Gastroesophageal sphincter (tissue), 4 donors: ENCODE results near the gene ELAC2. TPM values are rescaled to one million over a fixed set of nuclear protein-coding genes. Genes with fewer than 3 reads are reported as not detected.
"Not testable (repeated sequence)": the region's sequence is repeated elsewhere in the genome, so short reads cannot be mapped to it uniquely, and the experiment has no call there.

ENCODE experiments used
- ATAC-seq: fragments of 150-250 bp; one replicate; pipeline ENCODE4 v1.9.1; 2016; ENCODE audit warnings: mild to moderate bottlenecking, moderate library complexity
- H3K27ac ChIP-seq, 4 donors: fragments of 200-600 bp; sonication (generic) in 3 of 4; 1 replicate in 3 of 4; 2 replicates in 1 of 4; pipeline ENCODE4 v1.5.1; 2016 to 2019
- H3K27me3 ChIP-seq: fragments of 200-600 bp; sonication (generic); one replicate; pipeline ENCODE4 v1.5.1; 2019
- H3K36me3 ChIP-seq, 2 donors: fragments of 200-600 bp; sonication (generic); one replicate each; pipeline ENCODE4 v1.5.1; 2019; ENCODE audit warnings: control low read depth in 1 of 2
- H3K4me1 ChIP-seq, 3 donors: fragments of 200-600 bp; sonication (generic); 1 replicate in 2 of 3; 2 replicates in 1 of 3; pipeline ENCODE4 v1.5.1; 2016 to 2019; ENCODE audit warnings: control low read depth in 2 of 3
- H3K4me3 ChIP-seq, 2 donors: fragments of 200-600 bp; sonication (generic); one replicate each; pipeline ENCODE4 v1.5.1; 2019; ENCODE audit warnings: mild to moderate bottlenecking in 1 of 2, moderate library complexity in 1 of 2
- H3K9me3 ChIP-seq, 3 donors: fragments of 200-600 bp; sonication (generic); one replicate each; pipeline ENCODE4 v1.5.1; 2017 to 2019; ENCODE audit warnings: control low read depth in 2 of 3
- EP300 ChIP-seq: sonication (generic); formaldehyde crosslinking; IDR thresholded peaks from one replicate; pipeline ENCODE4 v1.6.1; 2017; ENCODE audit warnings: antibody characterized with exemption, mild to moderate bottlenecking
- POLR2A ChIP-seq, 2 donors: fragments of 450-650 bp; IDR thresholded peaks; one replicate each; pipeline ENCODE4 v1.6.1; 2017; ENCODE audit warnings: antibody characterized with exemption in 2 of 2, mild to moderate bottlenecking in 2 of 2, moderate library complexity in 1 of 2
- POLR2AphosphoS5 ChIP-seq: sonication (generic); formaldehyde crosslinking; IDR thresholded peaks from one replicate; pipeline ENCODE4 v1.6.1; 2017; ENCODE audit warnings: antibody characterized with exemption
- WGBS, 2 donors: methylation state at CpG; one replicate each; pipeline ENCODE4 v1.1.5; 2018; ENCODE audit warnings: low coverage in 1 of 2; 5-methylcytosine and 5-hydroxymethylcytosine counted together
- total RNA-seq, 4 donors: library from RNA; depleted of rRNA; stranded (reverse); fragments of >200 nt; gene quantifications; one replicate each; pipeline ENCODE4 v1.1.0, GENCODE V29; 2016
- TF ChIP-seq, protein P1 (sequence below), 4 experiments: fragments of 200-600 bp in 2 of 4; fragments of 450-650 bp in 2 of 4; sonication (generic) in 1 of 4; IDR thresholded peaks; one replicate each; pipeline ENCODE4 v1.5.1; 2017 to 2019; ENCODE audit warnings: antibody characterized with exemption in 4 of 4, mild to moderate bottlenecking in 2 of 4, moderate library complexity in 2 of 4

ELAC2 gene
- total RNA-seq, 4 donors from 2014 or later: 54.9 to 97.1 (median 72.2) TPM

DNA sequence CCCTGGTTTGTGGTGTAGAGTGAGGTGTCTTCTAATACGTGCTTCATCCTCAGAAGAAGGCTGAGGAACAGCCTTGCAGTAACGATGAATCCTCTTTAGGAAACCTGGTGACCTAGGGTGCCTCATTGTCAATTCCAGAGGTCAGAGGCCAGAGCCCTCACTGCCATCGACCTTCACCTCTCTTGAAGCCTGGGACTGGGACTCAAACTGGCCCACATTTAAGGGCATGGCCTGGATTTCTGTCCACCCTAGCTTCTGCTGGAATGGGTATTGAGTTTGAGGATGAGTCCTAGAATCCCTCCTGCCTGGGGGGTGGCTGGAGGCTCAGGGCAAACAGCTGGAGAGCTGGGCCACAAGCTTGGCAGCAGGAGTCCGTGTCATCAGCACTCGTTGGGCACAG is 38.6 kb downstream of the ELAC2 start:
- Histone ChIP-seq H3K27ac (no peak overlapping the region), H3K36me3 (no peaks in the 10 kb centered on the region), H3K27me3 (no peaks in the 10 kb centered on the region), H3K4me1 (peaks cover 0 to 12% (median 0%) of the 10 kb centered on the region in 3 donors), H3K9me3 (no peaks in the 10 kb centered on the region), H3K4me3 (no peak overlapping the region)
- TF ChIP-seq POLR2A (IDR thresholded peaks at IDR 0.05) (no peak), EP300 (no peak), POLR2AphosphoS5 (no peak)
- TF ChIP-seq, protein P1, sequence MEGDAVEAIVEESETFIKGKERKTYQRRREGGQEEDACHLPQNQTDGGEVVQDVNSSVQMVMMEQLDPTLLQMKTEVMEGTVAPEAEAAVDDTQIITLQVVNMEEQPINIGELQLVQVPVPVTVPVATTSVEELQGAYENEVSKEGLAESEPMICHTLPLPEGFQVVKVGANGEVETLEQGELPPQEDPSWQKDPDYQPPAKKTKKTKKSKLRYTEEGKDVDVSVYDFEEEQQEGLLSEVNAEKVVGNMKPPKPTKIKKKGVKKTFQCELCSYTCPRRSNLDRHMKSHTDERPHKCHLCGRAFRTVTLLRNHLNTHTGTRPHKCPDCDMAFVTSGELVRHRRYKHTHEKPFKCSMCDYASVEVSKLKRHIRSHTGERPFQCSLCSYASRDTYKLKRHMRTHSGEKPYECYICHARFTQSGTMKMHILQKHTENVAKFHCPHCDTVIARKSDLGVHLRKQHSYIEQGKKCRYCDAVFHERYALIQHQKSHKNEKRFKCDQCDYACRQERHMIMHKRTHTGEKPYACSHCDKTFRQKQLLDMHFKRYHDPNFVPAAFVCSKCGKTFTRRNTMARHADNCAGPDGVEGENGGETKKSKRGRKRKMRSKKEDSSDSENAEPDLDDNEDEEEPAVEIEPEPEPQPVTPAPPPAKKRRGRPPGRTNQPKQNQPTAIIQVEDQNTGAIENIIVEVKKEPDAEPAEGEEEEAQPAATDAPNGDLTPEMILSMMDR (IDR thresholded peaks at IDR 0.05): no peak
- 96% methylated on average over 4 of the region's 5 CpGs; no CpG with 5 or more reads in 1 of the 2 donors for WGBS, 2 donors
- no peak for ATAC-seq

DNA sequence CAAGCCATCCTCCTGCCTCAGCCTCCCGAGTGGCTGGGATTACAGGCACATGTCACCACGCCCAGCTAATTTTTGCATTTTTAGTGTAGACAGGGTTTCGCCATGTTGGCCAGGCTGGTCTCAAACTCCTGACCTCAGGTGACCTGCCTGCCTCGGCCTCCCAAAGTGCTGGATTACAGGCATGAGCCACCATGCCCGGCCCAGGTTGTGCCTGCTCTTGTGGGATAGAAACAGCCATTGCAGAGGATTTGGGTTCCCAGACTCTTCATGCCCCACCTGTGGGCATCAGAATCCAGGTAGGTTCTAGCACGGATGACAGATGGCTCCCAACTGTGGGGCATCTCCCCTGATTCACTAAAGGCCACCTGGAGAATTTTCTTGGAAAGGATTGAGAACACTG is 39.0 kb downstream of the ELAC2 start:
- not testable (repeated sequence) for H3K4me3 ChIP-seq, H3K9me3 ChIP-seq, H3K27ac ChIP-seq, H3K36me3 ChIP-seq, H3K27me3 ChIP-seq, ATAC-seq
- peaks cover 0 to 13% (median 0%) of the 10 kb centered on the region in 3 donors for H3K4me1 ChIP-seq
- WGBS, 2 donors: no CpG with 5 or more reads among the region's 6 CpGs

DNA sequence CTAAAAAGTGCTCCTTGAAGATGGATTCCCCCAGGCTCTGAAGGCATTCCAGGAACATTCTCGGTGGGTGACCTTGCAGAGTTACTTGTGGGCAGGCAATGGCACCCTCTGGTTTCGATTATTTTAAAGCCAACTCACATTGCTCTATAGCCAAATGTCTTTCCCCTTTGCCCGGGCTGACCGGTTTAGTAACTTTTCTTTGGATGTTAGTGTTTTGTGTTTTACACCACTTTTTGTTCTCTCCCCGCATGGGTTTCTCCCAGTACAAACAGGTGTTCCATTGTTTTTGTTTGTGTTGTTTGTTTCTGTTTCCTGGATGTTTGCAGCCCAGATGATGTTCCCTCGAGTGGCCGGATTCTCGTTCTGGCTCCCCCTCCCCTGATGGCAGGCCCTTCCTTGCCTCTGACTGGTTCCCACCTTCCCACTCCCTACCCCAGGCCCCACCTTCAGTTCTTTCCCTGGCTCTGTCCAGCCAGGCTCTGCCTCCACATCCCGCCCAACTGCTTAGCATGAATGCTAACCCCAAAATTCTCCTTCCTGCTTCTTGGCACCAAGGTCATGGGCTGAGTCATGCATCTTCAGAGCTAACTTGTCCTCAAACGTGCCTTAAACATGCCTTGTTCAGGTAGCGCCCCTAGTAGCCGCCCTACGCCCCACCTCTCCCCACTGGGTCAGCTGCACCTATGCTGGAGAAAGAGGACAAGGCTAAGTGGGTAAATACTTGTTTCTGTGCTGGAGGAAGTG is 40.6 kb downstream of the ELAC2 start:
- H3K4me1 ChIP-seq: peaks cover 0 to 13% (median 0%) of the 10 kb centered on the region in 3 donors
- WGBS, 2 donors: 64 to 84% methylated on average over 5 to 12 of the region's 13 CpGs
- TF ChIP-seq POLR2A (IDR thresholded peaks at IDR 0.05): no peak
- no peak for TF ChIP-seq POLR2AphosphoS5
- ATAC-seq: no peak
- no peak overlapping the region for H3K27ac ChIP-seq
- no peaks in the 10 kb centered on the region for H3K9me3 ChIP-seq
- H3K36me3 ChIP-seq: no peaks in the 10 kb centered on the region
- H3K27me3 ChIP-seq: no peaks in the 10 kb centered on the region
- H3K4me3 ChIP-seq: no peak overlapping the region

DNA sequence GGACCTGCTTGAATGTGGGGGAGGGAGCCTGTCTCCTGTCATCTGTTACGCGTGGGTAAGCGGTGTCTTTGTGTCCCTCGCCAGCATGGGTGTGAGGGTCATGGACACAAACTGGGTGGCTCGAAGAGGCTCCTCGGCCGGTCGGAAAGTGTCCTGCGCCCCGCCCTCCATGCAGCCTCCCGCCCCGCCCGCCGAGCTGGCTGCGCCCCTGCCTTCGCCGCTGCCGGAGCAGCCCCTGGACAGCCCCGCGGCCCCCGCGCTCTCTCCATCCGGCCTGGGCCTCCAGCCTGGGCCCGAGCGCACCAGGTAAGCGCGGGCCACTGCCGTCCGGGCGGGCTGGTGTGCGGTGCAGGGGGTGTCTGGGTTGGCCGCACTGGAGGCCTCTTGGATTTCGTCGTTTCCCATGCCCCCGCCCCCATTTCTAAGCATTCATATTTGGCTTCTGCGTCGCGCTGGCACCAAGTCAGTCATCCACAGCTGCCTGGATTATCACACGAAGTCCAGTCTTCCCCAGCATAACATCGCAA is 43.8 kb downstream of the ELAC2 start:
- Histone ChIP-seq H3K4me1 (peaks cover 0 to 13% (median 0%) of the 10 kb centered on the region in 3 donors), H3K9me3 (no peaks in the 10 kb centered on the region), H3K36me3 (no peaks in the 10 kb centered on the region), H3K27ac (peak overlapping the region in 1 of 4 donors; percentile 57), H3K4me3 (peak overlapping the region; percentile 34 to 51), H3K27me3 (no peaks in the 10 kb centered on the region)
- ATAC-seq: peak; percentile 67
- no peak for TF ChIP-seq POLR2AphosphoS5
- TF ChIP-seq, protein P1 (IDR thresholded peaks at IDR 0.05): no peak
- TF ChIP-seq POLR2A (IDR thresholded peaks at IDR 0.05): no peak
- TF ChIP-seq EP300: no peak
- 0% methylated on average over 1 to 2 of the region's 40 CpGs for WGBS, 2 donors

DNA sequence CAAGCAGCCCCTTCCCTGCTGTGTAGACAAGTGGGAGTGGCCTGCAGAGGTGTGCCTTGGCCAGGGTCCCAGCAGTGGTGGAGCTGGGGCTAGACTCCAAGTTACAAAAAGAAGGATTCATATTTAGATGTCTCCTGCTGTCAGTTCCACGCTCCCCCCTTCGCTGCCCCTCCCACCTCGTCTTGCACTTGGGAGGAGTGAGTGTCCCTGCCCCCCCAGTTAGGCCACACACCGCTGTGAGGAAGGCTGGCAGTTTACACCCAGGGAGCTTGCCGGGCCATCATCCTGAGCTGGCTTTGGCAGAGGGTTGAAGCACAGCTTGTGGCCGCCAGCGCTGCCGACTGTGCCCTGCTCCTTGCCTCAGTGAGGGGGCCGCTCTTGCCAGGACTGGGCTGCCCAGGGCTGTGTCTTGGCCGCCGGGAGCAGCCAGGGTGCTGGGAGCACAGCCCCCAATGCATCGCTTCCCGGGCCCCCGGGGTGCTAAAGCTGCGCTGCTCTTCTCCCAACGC is 44.3 kb downstream of the ELAC2 start:
- TF ChIP-seq POLR2A (IDR thresholded peaks at IDR 0.05) (no peak), POLR2AphosphoS5 (no peak), EP300 (no peak)
- TF ChIP-seq, protein P1 (IDR thresholded peaks at IDR 0.05): no peak
- Histone ChIP-seq H3K27me3 (no peaks in the 10 kb centered on the region), H3K27ac (peak overlapping the region in 1 of 4 donors; percentile 57), H3K4me1 (peaks cover 0 to 13% (median 0%) of the 10 kb centered on the region in 3 donors), H3K36me3 (no peaks in the 10 kb centered on the region), H3K4me3 (peak overlapping the region; percentile 34 to 51), H3K9me3 (no peaks in the 10 kb centered on the region)
- ATAC-seq: peak; percentile 48
- no CpG with 5 or more reads among the region's 16 CpGs for WGBS, 2 donors

DNA sequence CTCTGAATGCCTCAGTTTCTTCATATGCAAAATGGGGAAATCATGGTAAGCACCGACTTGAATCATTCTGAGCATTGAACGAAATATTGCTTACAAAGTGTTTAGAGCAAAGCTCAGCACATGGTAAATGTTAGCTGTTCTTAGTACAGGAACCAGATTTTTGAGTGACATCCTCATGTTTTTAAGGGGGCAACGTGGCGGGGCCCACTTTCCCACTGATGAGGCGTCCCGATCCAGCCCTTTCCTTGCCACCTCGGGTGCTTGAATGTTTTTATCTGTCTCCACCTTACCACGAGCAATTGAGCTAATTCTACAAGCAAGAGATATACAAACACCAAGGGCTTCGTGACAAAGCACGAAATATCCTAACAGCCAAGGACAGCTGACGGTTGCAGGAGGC is 49.9 kb downstream of the ELAC2 start:
- Histone ChIP-seq H3K27me3 (no peaks in the 10 kb centered on the region), H3K4me3 (no peak overlapping the region), H3K27ac (no peak overlapping the region), H3K36me3 (peaks cover 0 to 10% of the 10 kb centered on the region in 2 donors), H3K4me1 (no peaks in the 10 kb centered on the region), H3K9me3 (no peaks in the 10 kb centered on the region)
- TF ChIP-seq POLR2A (IDR thresholded peaks at IDR 0.05): no peak
- TF ChIP-seq, protein P1 (IDR thresholded peaks at IDR 0.05): no peak
- no peak for TF ChIP-seq POLR2AphosphoS5
- TF ChIP-seq EP300: no peak
- WGBS, 2 donors: 84 to 87% methylated on average over 6 to 7 of the region's 11 CpGs
- ATAC-seq: no peak
